ENCODE results near the gene COL12A1. TPM values are rescaled to one million over a fixed set of nuclear protein-coding genes. Genes with fewer than 3 reads are reported as not detected.
A peak's percentile ranks its signal among the peaks of the same experiment; 100 is the strongest.

Gene COL12A1
- total RNA-seq, 1 donor from 2014 or later = 1.3 TPM

DNA sequence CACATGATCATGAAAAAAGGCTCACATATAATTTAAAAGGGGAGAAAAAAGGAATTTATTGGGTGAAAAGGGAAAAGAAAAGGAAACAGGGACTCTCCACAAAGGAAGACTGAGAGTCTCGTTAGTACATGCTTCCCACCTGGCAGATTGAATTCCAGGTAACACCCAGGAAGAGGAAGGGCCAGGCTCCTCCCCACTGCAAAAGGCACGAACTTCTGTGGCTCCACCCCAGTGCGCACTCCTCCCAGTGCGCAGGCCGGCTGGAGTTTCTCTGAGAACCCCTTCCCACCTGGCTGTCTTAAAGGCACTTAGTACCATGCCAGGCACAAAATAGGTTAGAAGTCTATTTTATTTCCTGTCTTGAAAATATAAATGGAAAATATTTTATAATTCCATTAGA, 129.8 kb downstream of the COL12A1 start:
- DNase-seq (ENCODE audit: low spot score) = no peak
- Mint-ChIP-seq H3K36me3 (no peaks in the 10 kb centered on the region), H3K9me3 (no peaks in the 10 kb centered on the region), H3K4me3 (no peak overlapping the region), H3K27ac (no peak overlapping the region), H3K27me3 (ENCODE audit: insufficient read depth, low read depth) (peaks cover 2% of the 10 kb centered on the region), H3K4me1 (peaks cover 5% of the 10 kb centered on the region)
- no peak overlapping the region for H2AFZ ChIP-seq (replicated peaks)
- no peak overlapping the region for H3K4me3 ChIP-seq
- no peaks in the 10 kb centered on the region for H3F3A ChIP-seq (ENCODE audit: low read depth)
- no peak for TF ChIP-seq EZH2phosphoT487 (IDR thresholded peaks at IDR 0.05)
- TF ChIP-seq EZH2 (IDR thresholded peaks at IDR 0.05) = no peak
- TF ChIP-seq, protein P1, sequence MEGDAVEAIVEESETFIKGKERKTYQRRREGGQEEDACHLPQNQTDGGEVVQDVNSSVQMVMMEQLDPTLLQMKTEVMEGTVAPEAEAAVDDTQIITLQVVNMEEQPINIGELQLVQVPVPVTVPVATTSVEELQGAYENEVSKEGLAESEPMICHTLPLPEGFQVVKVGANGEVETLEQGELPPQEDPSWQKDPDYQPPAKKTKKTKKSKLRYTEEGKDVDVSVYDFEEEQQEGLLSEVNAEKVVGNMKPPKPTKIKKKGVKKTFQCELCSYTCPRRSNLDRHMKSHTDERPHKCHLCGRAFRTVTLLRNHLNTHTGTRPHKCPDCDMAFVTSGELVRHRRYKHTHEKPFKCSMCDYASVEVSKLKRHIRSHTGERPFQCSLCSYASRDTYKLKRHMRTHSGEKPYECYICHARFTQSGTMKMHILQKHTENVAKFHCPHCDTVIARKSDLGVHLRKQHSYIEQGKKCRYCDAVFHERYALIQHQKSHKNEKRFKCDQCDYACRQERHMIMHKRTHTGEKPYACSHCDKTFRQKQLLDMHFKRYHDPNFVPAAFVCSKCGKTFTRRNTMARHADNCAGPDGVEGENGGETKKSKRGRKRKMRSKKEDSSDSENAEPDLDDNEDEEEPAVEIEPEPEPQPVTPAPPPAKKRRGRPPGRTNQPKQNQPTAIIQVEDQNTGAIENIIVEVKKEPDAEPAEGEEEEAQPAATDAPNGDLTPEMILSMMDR (IDR thresholded peaks at IDR 0.05) = no peak
- H4K20me1 ChIP-seq (ENCODE audit: low read depth) = no peaks in the 10 kb centered on the region
- H3K27me3 ChIP-seq = no peaks in the 10 kb centered on the region
- H3K36me3 ChIP-seq = no peaks in the 10 kb centered on the region
- no peak overlapping the region for H3K9ac ChIP-seq
- no peak overlapping the region for H3K4me2 ChIP-seq
- no peak overlapping the region for H3K27ac ChIP-seq
- H3K79me2 ChIP-seq (ENCODE audit: low read depth) = no peaks in the 10 kb centered on the region
- no peaks in the 10 kb centered on the region for H3K9me3 ChIP-seq (ENCODE audit: low read depth)
- peaks cover 12% of the 10 kb centered on the region for H3K4me1 ChIP-seq

DNA sequence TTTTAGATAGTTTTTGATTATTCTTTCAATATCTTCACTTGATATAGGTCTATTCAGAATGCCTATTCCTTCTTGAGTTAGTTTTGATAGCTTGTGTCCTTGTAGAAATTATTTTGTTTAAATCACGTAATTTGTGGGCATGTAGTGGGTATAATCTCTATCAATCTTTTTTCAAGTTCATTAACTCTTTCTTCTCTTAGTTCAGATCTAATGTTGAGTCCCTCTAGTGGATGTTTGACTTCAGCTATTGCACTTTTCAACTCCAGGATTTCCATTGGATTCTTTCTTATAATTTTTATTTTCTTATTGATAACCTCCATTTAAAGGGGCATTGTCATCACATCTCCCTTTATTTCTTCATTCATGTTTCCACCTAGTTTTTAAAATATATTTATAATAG, 135.6 kb downstream of the COL12A1 start:
- Histone ChIP-seq H3K4me3 (no peak overlapping the region), H3K4me1 (no peaks in the 10 kb centered on the region), H2AFZ (replicated peaks) (no peak overlapping the region), H3K27me3 (no peaks in the 10 kb centered on the region), H3K27ac (no peak overlapping the region), H3K4me2 (no peak overlapping the region), H3K79me2 (ENCODE audit: low read depth) (no peaks in the 10 kb centered on the region), H3K9ac (no peak overlapping the region), H4K20me1 (ENCODE audit: low read depth) (no peaks in the 10 kb centered on the region), H3K9me3 (ENCODE audit: low read depth) (no peaks in the 10 kb centered on the region), H3K36me3 (no peaks in the 10 kb centered on the region), H3F3A (ENCODE audit: low read depth) (no peaks in the 10 kb centered on the region)
- Mint-ChIP-seq H3K27me3 (ENCODE audit: insufficient read depth, low read depth) (no peaks in the 10 kb centered on the region), H3K4me3 (no peak overlapping the region), H3K4me1 (peaks cover 11% of the 10 kb centered on the region), H3K27ac (no peak overlapping the region), H3K9me3 (no peaks in the 10 kb centered on the region), H3K36me3 (no peaks in the 10 kb centered on the region)
- TF ChIP-seq EZH2 (IDR thresholded peaks at IDR 0.05) (no peak), EZH2phosphoT487 (IDR thresholded peaks at IDR 0.05) (no peak)
- TF ChIP-seq, protein P1 (IDR thresholded peaks at IDR 0.05) = no peak
- DNase-seq (ENCODE audit: low spot score) = no peak

DNA sequence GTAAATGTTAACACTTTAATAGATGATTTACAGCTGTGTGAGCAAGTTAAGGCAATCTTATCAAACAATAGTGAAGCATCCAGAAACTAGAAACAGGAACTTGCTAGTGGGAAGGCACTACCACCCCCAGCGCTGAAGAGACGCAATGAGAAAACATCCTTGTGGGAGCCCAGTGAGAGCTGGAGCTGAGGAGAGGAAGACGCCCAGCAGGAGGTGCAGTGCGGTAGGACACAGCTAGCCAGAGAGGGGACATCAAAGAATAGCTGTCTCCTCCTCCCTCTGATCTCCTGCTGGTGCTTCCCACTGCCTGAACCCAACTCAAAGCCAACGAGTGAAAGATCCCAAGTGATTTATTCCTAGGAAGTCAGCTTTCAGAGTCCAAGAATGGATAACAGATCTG, 140.3 kb downstream of the COL12A1 start:
- Mint-ChIP-seq H3K4me1 (peaks cover 26% of the 10 kb centered on the region), H3K27ac (peak overlapping the region; percentile 70), H3K9me3 (no peaks in the 10 kb centered on the region), H3K27me3 (ENCODE audit: insufficient read depth, low read depth) (no peaks in the 10 kb centered on the region), H3K36me3 (no peaks in the 10 kb centered on the region), H3K4me3 (no peak overlapping the region)
- Histone ChIP-seq H3F3A (ENCODE audit: low read depth) (no peaks in the 10 kb centered on the region), H3K4me1 (peaks cover 8% of the 10 kb centered on the region), H2AFZ (replicated peaks) (peak overlapping the region; percentile 7), H3K4me3 (no peak overlapping the region), H3K27me3 (no peaks in the 10 kb centered on the region), H3K36me3 (no peaks in the 10 kb centered on the region), H3K79me2 (ENCODE audit: low read depth) (no peaks in the 10 kb centered on the region), H3K27ac (no peak overlapping the region), H3K9me3 (ENCODE audit: low read depth) (no peaks in the 10 kb centered on the region), H3K9ac (no peak overlapping the region), H3K4me2 (no peak overlapping the region), H4K20me1 (ENCODE audit: low read depth) (no peaks in the 10 kb centered on the region)
- DNase-seq (ENCODE audit: low spot score) = peak; percentile 21
- TF ChIP-seq, protein P1 (IDR thresholded peaks at IDR 0.05) = no peak
- TF ChIP-seq EZH2phosphoT487 (IDR thresholded peaks at IDR 0.05) (no peak), EZH2 (IDR thresholded peaks at IDR 0.05) (no peak)
